C1 segment of cervical spinal cord (tissue), 14 donors: ENCODE data around the gene NUMB.

Experiments used
- DNase-seq, 14 donors: peaks; one replicate each; lab custom pipeline; 2025; lab: John Stamatoyannopoulos, UW

Gene NUMB

GRCh38 chr14:73234586-73235394 lies 223.6 kb downstream of the NUMB start:
- no peak for DNase-seq

- no peak for DNase-seq
These were observed 224.3 kb downstream of the NUMB start for GRCh38 chr14:73234029-73234428.

GRCh38 chr14:73233564-73233963 lies 224.8 kb downstream of the NUMB start:
- DNase-seq, result no peak

DNA sequence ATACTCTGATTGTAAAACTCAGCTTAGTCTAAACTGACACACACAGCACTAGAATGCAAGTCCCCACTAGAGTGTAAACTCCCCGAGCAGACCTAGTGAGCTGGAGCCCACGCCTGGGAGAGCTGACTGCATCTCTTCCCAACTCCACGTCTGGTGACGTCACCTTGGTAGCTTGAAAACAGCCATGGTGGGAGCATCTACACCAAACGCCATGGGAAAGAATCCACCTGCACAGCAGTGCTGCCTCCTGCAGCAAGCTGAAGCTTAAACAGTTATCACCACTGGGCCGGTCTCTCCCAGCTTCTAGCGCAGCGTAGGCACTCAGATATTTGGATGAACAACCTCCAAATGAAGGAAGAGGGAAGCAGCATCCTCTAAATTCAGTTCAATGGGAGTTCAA lies 225.4 kb downstream of the NUMB start:
- no peak for DNase-seq

DNA sequence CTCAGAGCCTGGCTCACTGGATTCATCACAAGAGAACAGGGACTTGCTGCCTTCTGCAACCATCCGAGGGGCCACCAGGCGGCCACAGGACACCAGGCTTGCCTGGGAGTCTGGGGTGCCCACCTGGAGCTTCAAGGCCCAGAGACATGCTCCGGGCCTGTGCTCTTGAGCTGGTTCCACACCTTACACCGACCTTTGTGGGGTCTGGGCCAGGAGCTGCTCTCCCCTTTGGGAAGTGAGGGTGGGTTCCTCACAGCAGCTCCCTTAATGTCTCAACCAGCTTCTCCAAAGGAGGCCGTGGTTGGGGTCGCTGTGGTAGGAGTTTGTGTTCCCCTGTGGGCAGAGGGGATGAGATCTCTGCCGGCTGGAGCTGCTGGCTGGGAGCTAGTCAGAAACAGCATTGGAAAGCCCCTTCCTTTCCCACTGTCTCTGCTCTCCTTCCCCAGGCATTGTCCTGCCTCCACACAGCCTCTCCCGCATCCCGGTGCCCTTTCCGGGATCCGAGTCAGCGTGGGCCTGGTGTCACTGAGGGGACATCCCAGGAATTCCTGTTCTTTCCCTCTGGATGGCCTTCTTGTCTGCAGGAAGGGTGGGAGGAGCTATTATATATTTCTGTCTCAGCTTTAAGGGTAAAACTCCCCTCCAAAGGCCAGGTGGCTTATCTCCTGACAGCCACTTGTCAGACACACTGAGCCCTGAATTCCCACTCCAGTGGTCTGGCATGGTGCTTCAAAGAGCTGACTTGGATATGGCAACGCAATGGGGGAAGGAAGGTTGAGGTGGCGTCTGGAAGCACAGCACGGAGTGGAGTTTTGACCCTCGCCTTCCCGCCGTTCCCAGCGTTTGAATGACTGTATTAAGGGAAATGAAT lies 226.1 kb downstream of the NUMB start:
- DNase-seq, result no peak

- no peak for DNase-seq
These were observed 228.3 kb downstream of the NUMB start for GRCh38 chr14:73230051-73230450.

DNA sequence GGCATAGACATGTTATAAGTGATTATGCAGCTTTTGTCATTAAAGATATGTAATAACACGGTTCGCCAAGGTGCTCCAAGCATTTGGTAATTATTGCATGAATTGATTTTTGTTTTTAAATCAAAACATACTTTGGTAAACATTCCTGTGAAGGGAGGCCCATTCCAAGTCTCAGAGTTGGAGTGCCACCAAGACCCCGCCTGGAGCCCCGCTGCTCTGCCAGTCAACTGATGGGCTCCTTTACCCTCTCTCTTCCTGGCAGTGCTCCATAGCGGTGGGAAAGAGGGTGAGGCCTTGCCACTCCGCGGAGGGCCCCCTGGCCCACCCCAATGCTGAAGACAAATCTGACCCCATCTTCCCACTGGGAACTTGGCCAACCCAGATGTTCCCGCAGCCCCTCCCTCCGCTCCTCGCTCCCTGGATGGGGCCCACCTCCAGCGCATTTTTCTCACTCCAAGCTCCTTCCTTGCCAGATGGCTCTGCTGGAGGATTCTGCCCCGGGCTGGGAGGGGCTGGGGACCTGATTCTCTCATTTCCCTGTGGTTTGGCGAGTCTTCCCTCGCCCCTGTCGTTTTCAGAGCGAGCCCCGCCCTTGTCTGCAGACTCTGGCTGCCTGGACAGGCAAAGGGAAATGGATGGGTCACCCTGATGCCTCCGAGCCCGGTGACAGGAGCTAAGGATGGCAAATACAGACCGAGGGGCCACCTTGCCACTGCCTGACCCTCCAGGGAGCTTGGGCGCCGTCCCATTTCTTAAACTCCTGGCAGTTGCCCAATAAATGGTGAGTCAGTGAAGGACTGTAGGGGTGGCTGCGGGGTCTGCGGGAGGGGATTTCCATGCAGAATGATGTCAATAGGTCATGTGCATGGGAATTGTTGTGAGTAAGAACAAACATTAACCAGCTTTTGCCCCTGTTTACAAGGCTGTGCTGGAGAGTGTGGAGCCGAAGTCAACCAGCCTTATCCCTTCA lies 230.2 kb downstream of the NUMB start:
- DNase-seq, result peak in 4 of 14 donors; percentile 10 to 40 (median 25)

GRCh38 chr14:73225496-73225895 lies 232.8 kb downstream of the NUMB start:
- DNase-seq, result no peak
